ENCODE measurements around the gene RAB4A. TPM values are rescaled to one million over a fixed set of nuclear protein-coding genes. Genes with fewer than 3 reads are reported as not detected.

Gene RAB4A
- total RNA-seq, 2 experiments from 2014 or later: 17.5 to 27.9 TPM

- ChIA-PET CTCF (ENCODE audit: unreplicated experiment) (interaction anchor here (2.1 kb wide), 1 partner anchor 223 kb away, joined by 10 read pairs; no protein-coding TSS in a partner anchor), POLR2A (interaction anchor here (0.5 to 1.2 kb wide), 2 partner anchors 224 to 238 kb away, joined by 3 read pairs; no protein-coding TSS in a partner anchor)
- Histone ChIP-seq H2AFZ (ENCODE audit: low read length) (peak overlapping the region; percentile 63), H3K36me3 (ENCODE audit: insufficient read depth, low read length) (no peaks in the 10 kb centered on the region), H3K4me2 (ENCODE audit: low read length) (peak overlapping the region; percentile 36; the same call in 1 of the 2 replicates), H3K9me3 (ENCODE audit: low read length) (no peaks in the 10 kb centered on the region), H3K27ac (ENCODE audit: low read depth, low read length, poor library complexity, severe bottlenecking) (no peak overlapping the region), H3K4me3 (ENCODE audit: low read depth, low read length, poor library complexity, severe bottlenecking) (no peak overlapping the region), H3K4me1 (ENCODE audit: insufficient read depth, low read length, poor library complexity, severe bottlenecking) (peaks cover 11% of the 10 kb centered on the region), H4K20me1 (ENCODE audit: insufficient read depth, low read length) (no peaks in the 10 kb centered on the region), H3K79me2 (ENCODE audit: insufficient read depth, low read depth, low read length) (no peaks in the 10 kb centered on the region), H3K9me2 (ENCODE audit: insufficient read depth, low read length) (no peaks in the 10 kb centered on the region)
- TF ChIP-seq EZH2phosphoT487 (IDR thresholded peaks at IDR 0.05; ENCODE audit: borderline replicate concordance, low read depth, low read length) (no peak), CTCF (conservative IDR thresholded peaks at IDR 0.05; ENCODE audit: low read length) (peak; percentile 97)
- intact Hi-C loops (cut with micrococcal nuclease; ENCODE audit: unreplicated experiment): loop anchor here (1.0 to 5.0 kb wide), 3 partner anchors 222 to 1054 kb away; no protein-coding TSS in a partner anchor
- no TSS peak for BruUV-seq (replicated peaks)
- peak; percentile 76 for DNase-seq (ENCODE audit: low spot score)
Measured at GRCh38 chr1:229258031-229258756, 12.7 kb upstream of the RAB4A start.

GRCh38 chr1:229258757-229259060 lies 12.2 kb upstream of the RAB4A start:
- Histone ChIP-seq H4K20me1 (ENCODE audit: insufficient read depth, low read length) (no peaks in the 10 kb centered on the region), H3K4me2 (ENCODE audit: low read length) (peak overlapping the region; percentile 36; the same call in 1 of the 2 replicates), H3K36me3 (ENCODE audit: insufficient read depth, low read length) (no peaks in the 10 kb centered on the region), H3K9me2 (ENCODE audit: insufficient read depth, low read length) (no peaks in the 10 kb centered on the region), H2AFZ (ENCODE audit: low read length) (peak overlapping the region; percentile 63), H3K27ac (ENCODE audit: low read depth, low read length, poor library complexity, severe bottlenecking) (no peak overlapping the region), H3K4me1 (ENCODE audit: insufficient read depth, low read length, poor library complexity, severe bottlenecking) (peaks cover 6% of the 10 kb centered on the region), H3K9me3 (ENCODE audit: low read length) (no peaks in the 10 kb centered on the region), H3K4me3 (ENCODE audit: low read depth, low read length, poor library complexity, severe bottlenecking) (no peak overlapping the region), H3K79me2 (ENCODE audit: insufficient read depth, low read depth, low read length) (no peaks in the 10 kb centered on the region)
- no TSS peak for BruUV-seq (replicated peaks)
- intact Hi-C loops (cut with micrococcal nuclease; ENCODE audit: unreplicated experiment): loop anchor here (1.0 to 5.0 kb wide), 3 partner anchors 222 to 1054 kb away; no protein-coding TSS in a partner anchor
- ChIA-PET CTCF (ENCODE audit: unreplicated experiment) (interaction anchor here (0.6 to 2.1 kb wide), 2 partner anchors 171 to 222 kb away, joined by 4 to 10 read pairs; no protein-coding TSS in a partner anchor), POLR2A (interaction anchor here (0.5 to 1.2 kb wide), 3 partner anchors 224 to 249 kb away, joined by 3 to 4 read pairs (median 3); no protein-coding TSS in a partner anchor)
- DNase-seq (ENCODE audit: low spot score): no peak
- TF ChIP-seq EZH2phosphoT487 (IDR thresholded peaks at IDR 0.05; ENCODE audit: borderline replicate concordance, low read depth, low read length) (no peak), CTCF (conservative IDR thresholded peaks at IDR 0.05; ENCODE audit: low read length) (no peak)

GRCh38 chr1:229260297-229260696 lies 10.6 kb upstream of the RAB4A start:
- peaks cover 6% of the 10 kb centered on the region for H3K4me1 ChIP-seq (ENCODE audit: insufficient read depth, low read length, poor library complexity, severe bottlenecking)
- no TSS peak for BruUV-seq (replicated peaks)
- DNase-seq (ENCODE audit: low spot score): no peak
- H3K4me3 ChIP-seq (ENCODE audit: low read depth, low read length, poor library complexity, severe bottlenecking): no peak overlapping the region
- CTCF ChIA-PET (ENCODE audit: unreplicated experiment): no interaction called here
- H3K36me3 ChIP-seq (ENCODE audit: insufficient read depth, low read length): no peaks in the 10 kb centered on the region
- H3K9me3 ChIP-seq (ENCODE audit: low read length): no peaks in the 10 kb centered on the region
- no peaks in the 10 kb centered on the region for H3K79me2 ChIP-seq (ENCODE audit: insufficient read depth, low read depth, low read length)
- POLR2A ChIA-PET: interaction anchor here (0.7 kb wide), 1 partner anchor 18 kb away, joined by 4 read pairs; no protein-coding TSS in a partner anchor
- H3K4me2 ChIP-seq (ENCODE audit: low read length): no peak overlapping the region
- intact Hi-C loops (cut with micrococcal nuclease; ENCODE audit: unreplicated experiment): no loop called here
- no peak overlapping the region for H2AFZ ChIP-seq (ENCODE audit: low read length)
- no peaks in the 10 kb centered on the region for H3K9me2 ChIP-seq (ENCODE audit: insufficient read depth, low read length)
- no peak overlapping the region for H3K27ac ChIP-seq (ENCODE audit: low read depth, low read length, poor library complexity, severe bottlenecking)
- H4K20me1 ChIP-seq (ENCODE audit: insufficient read depth, low read length): no peaks in the 10 kb centered on the region
- no peak for TF ChIP-seq EZH2phosphoT487 (IDR thresholded peaks at IDR 0.05; ENCODE audit: borderline replicate concordance, low read depth, low read length)
- TF ChIP-seq CTCF (conservative IDR thresholded peaks at IDR 0.05; ENCODE audit: low read length): no peak

Data from OCI-LY7 (cell line).